Measurements from ENCODE around the gene SLC24A3. TPM values are rescaled to one million over a fixed set of nuclear protein-coding genes. Genes with fewer than 3 reads are reported as not detected.

The SLC24A3 gene
- total and polyA plus RNA-seq, 2 experiments from 2014 or later, result 0.48 to 1.7 TPM

- H3K4me2 ChIP-seq, result no peak overlapping the region
- TF ChIP-seq EZH2 (IDR thresholded peaks at IDR 0.05; ENCODE audit: borderline replicate concordance) (no peak), CTCF (IDR thresholded peaks at IDR 0.05; ENCODE audit: poor library complexity) (no peak), EZH2phosphoT487 (IDR thresholded peaks at IDR 0.05; ENCODE audit: low read depth, severe bottlenecking, unreplicated experiment) (no peak)
Measured at GRCh38 chr20:19423900-19424620, 211.6 kb downstream of the SLC24A3 start.

GRCh38 chr20:19426356-19426755, 213.9 kb downstream of the SLC24A3 start:
- Histone ChIP-seq H3K36me3 (replicated peaks; ENCODE audit: insufficient read depth, low read depth) (no peaks in the 10 kb centered on the region), H3K4me3 (no peak overlapping the region), H3K4me1 (ENCODE audit: insufficient read depth) (peaks cover 4% of the 10 kb centered on the region), H3K79me2 (no peaks in the 10 kb centered on the region), H3K27me3 (no peaks in the 10 kb centered on the region), H3K4me2 (no peak overlapping the region), H3K9me3 (ENCODE audit: low read depth) (no peaks in the 10 kb centered on the region), H2AFZ (no peak overlapping the region), H3K9me2 (replicated peaks; ENCODE audit: insufficient read depth) (no peaks in the 10 kb centered on the region), H3K27ac (no peak overlapping the region), H4K20me1 (ENCODE audit: insufficient read depth, poor library complexity, severe bottlenecking) (no peaks in the 10 kb centered on the region)
- WGBS (ENCODE audit: low lambda C conversion rate, missing lambda C conversion rate), result 77% methylated on average over 3 of the region's 3 CpGs
- TF ChIP-seq EZH2phosphoT487 (IDR thresholded peaks at IDR 0.05; ENCODE audit: low read depth, severe bottlenecking, unreplicated experiment) (no peak), EZH2 (IDR thresholded peaks at IDR 0.05; ENCODE audit: borderline replicate concordance) (no peak), CTCF (IDR thresholded peaks at IDR 0.05; ENCODE audit: poor library complexity) (no peak)
- no peak for DNase-seq (ENCODE audit: low spot score)

More at GRCh38 chr20:19423900-19424620, 211.6 kb downstream of the SLC24A3 start:
- no peaks in the 10 kb centered on the region for H3K79me2 ChIP-seq
- H3K4me1 ChIP-seq (ENCODE audit: insufficient read depth), result peaks cover 4% of the 10 kb centered on the region
- no peaks in the 10 kb centered on the region for H3K27me3 ChIP-seq
- H3K36me3 ChIP-seq (replicated peaks; ENCODE audit: insufficient read depth, low read depth), result no peaks in the 10 kb centered on the region
- no peaks in the 10 kb centered on the region for H3K9me2 ChIP-seq (replicated peaks; ENCODE audit: insufficient read depth)
- no peak for DNase-seq (ENCODE audit: low spot score)
- no peaks in the 10 kb centered on the region for H3K9me3 ChIP-seq (ENCODE audit: low read depth)
- no peak overlapping the region for H2AFZ ChIP-seq
- no peak overlapping the region for H3K4me3 ChIP-seq
- 75% methylated on average over 8 of the region's 8 CpGs for WGBS (ENCODE audit: low lambda C conversion rate, missing lambda C conversion rate)
- no peaks in the 10 kb centered on the region for H4K20me1 ChIP-seq (ENCODE audit: insufficient read depth, poor library complexity, severe bottlenecking)
- H3K27ac ChIP-seq, result no peak overlapping the region

- Histone ChIP-seq H3K9me3 (ENCODE audit: low read depth) (no peaks in the 10 kb centered on the region), H4K20me1 (ENCODE audit: insufficient read depth, poor library complexity, severe bottlenecking) (no peaks in the 10 kb centered on the region), H3K27ac (no peak overlapping the region), H3K4me3 (no peak overlapping the region), H3K4me2 (no peak overlapping the region), H3K36me3 (replicated peaks; ENCODE audit: insufficient read depth, low read depth) (no peaks in the 10 kb centered on the region), H3K79me2 (no peaks in the 10 kb centered on the region), H3K4me1 (ENCODE audit: insufficient read depth) (peaks cover 4% of the 10 kb centered on the region), H3K9me2 (replicated peaks; ENCODE audit: insufficient read depth) (no peaks in the 10 kb centered on the region), H3K27me3 (no peaks in the 10 kb centered on the region), H2AFZ (no peak overlapping the region)
- 45% methylated on average over 9 of the region's 9 CpGs for WGBS (ENCODE audit: low lambda C conversion rate, missing lambda C conversion rate)
- TF ChIP-seq CTCF (IDR thresholded peaks at IDR 0.05; ENCODE audit: poor library complexity) (no peak), EZH2 (IDR thresholded peaks at IDR 0.05; ENCODE audit: borderline replicate concordance) (no peak), EZH2phosphoT487 (IDR thresholded peaks at IDR 0.05; ENCODE audit: low read depth, severe bottlenecking, unreplicated experiment) (no peak)
- peak; percentile 46 for DNase-seq (ENCODE audit: low spot score)
Measured at GRCh38 chr20:19427480-19427879, 215.0 kb downstream of the SLC24A3 start.
